Activated CD4-positive, alpha-beta T cell treated with anti-CD3 and anti-CD28 coated beads for 36 hours (primary cell): ENCODE results near the gene DHFR2. TPM values are rescaled to one million over a fixed set of nuclear protein-coding genes. Genes with fewer than 3 reads are reported as not detected.

Experiments
- total RNA-seq, 2 experiments: library from RNA; stranded (reverse); gene quantifications; one replicate each; pipeline ENCODE4 v1.2.3, GENCODE V29; 2021

Gene DHFR2
- total RNA-seq, 2 experiments from 2014 or later: 7.4 to 10.3 TPM

Other genes starting within 250 kb of the DHFR2 start
- gene PROS1, start 89.0 kb downstream of the DHFR2 start, total RNA-seq: under 1 TPM; 0.47 to 0.57 TPM
- gene ARL13B, start 82.8 kb downstream of the DHFR2 start, total RNA-seq: 10 to 100 TPM in 1 of 2 experiments, 1 to 10 TPM in 1; 8.7 to 11.2 TPM
- gene STX19, start 34.3 kb downstream of the DHFR2 start, total RNA-seq: not detected
- gene NSUN3, start 145 bp upstream of the DHFR2 start, total RNA-seq: 10 to 100 TPM; 15.4 to 17.1 TPM